C4-2B (cell line): ENCODE results near the gene DLX4.

ENCODE experiments used
- H3K27ac ChIP-seq: fragments of 450-650 bp; 2 replicates; pipeline ENCODE4 v1.5.1; 2017
- ZFX ChIP-seq: fragments of 450-650 bp; IDR thresholded peaks from 2 replicates; pipeline ENCODE4 v1.6.1; 2017
- TF ChIP-seq, protein P1 (sequence below): fragments of 450-650 bp; conservative IDR thresholded peaks from 2 replicates; pipeline ENCODE4 v1.5.1; 2017; ENCODE audit warnings: mild to moderate bottlenecking

Gene DLX4, protein sequence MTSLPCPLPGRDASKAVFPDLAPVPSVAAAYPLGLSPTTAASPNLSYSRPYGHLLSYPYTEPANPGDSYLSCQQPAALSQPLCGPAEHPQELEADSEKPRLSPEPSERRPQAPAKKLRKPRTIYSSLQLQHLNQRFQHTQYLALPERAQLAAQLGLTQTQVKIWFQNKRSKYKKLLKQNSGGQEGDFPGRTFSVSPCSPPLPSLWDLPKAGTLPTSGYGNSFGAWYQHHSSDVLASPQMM

DNA sequence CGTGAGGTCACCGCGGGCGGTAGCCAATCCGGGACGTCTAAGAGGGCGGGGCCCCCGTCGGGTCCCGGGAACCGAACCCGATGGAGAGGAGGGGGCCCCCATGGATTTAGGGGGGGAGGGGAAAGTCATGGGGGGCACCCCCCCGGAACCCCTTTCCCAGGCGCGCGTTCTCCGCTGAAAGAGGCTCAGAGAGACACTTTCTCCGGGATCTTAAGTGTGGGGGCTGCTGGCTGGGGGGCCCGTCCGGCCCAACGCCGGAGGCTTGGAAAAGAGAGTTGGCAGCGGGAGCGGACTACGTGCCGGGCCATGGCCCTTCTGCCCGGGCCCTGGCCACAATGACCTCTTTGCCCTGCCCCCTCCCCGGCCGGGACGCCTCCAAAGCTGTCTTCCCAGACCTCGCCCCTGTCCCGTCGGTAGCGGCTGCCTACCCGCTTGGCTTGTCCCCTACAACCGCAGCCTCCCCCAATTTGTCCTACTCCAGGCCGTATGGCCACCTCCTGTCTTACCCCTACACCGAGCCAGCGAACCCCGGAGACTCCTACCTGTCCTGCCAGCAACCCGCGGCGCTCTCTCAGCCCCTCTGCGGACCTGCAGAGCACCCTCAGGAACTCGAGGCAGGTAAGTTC, at the start of gene DLX4:
DLX4 (plus strand) TSS at position 57 of the 626 bp plus-strand sequence; CDS start at position 336, 279 bp downstream.
- no peak within 1 kb of the TSS for H3K27ac ChIP-seq
- no peak for TF ChIP-seq ZFX
- TF ChIP-seq, protein P1, sequence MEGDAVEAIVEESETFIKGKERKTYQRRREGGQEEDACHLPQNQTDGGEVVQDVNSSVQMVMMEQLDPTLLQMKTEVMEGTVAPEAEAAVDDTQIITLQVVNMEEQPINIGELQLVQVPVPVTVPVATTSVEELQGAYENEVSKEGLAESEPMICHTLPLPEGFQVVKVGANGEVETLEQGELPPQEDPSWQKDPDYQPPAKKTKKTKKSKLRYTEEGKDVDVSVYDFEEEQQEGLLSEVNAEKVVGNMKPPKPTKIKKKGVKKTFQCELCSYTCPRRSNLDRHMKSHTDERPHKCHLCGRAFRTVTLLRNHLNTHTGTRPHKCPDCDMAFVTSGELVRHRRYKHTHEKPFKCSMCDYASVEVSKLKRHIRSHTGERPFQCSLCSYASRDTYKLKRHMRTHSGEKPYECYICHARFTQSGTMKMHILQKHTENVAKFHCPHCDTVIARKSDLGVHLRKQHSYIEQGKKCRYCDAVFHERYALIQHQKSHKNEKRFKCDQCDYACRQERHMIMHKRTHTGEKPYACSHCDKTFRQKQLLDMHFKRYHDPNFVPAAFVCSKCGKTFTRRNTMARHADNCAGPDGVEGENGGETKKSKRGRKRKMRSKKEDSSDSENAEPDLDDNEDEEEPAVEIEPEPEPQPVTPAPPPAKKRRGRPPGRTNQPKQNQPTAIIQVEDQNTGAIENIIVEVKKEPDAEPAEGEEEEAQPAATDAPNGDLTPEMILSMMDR: no peak

DNA sequence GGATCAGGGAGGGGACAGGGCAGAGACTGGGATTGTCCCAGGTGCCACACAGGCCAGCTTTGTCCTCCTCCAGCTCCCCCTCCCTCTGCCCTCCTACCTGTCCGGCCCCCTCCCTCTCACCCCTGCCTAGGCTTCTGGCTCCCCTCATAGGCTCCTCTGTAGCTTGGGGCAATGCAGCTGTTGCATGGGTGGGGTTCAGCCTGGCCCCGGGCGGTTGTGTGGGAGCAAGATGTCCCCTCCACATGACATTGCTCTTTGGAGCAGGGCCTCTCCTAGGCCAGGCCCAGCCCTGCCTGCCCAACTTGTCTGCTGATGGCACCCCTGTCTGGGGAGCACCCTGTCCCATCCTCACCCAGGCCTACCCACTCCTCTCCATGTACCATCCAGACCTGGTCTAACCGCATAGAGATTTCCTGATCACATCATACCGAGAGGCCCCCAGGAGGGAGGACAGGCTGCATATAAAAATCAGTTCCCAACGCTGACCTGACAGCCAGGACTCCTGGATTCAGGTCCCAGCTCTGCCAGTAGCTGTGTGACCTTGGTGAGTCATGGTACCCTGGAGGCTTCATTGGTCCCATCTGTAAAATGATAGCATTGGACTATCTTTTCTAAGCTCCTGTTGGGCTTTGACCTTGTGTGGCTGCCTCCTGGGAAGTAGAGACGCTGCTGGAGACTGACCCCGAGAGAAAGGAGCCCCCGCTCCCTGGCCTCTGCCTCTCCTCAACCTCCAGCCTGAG, 48.8 kb upstream of the DLX4 start:
- no peak for TF ChIP-seq ZFX
- TF ChIP-seq, protein P1: no peak

DNA sequence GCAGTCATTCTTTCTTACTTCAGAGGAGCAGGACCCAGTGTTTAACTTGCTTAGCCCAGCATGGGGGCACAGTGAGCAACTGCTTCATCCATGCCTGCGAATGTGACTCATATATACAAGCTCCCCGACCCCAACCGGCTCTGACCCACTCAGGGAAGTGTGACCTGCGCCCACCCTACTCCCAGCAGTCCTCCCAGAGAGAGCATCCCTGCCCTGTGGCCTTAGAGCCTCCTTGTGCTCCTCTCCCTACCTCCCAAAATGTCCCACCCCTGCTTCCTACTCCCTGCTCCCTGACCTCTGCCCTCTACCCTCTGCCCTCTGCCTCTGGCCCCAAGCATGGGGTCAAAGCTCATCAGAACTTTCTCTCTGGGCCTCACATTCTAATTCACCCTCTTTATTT, 46.9 kb upstream of the DLX4 start:
- TF ChIP-seq, protein P1: no peak
- no peak for TF ChIP-seq ZFX
- H3K27ac ChIP-seq: no peak overlapping the region

More for the DNA sequence above, 48.8 kb upstream of the DLX4 start:
- no peak overlapping the region for H3K27ac ChIP-seq

DNA sequence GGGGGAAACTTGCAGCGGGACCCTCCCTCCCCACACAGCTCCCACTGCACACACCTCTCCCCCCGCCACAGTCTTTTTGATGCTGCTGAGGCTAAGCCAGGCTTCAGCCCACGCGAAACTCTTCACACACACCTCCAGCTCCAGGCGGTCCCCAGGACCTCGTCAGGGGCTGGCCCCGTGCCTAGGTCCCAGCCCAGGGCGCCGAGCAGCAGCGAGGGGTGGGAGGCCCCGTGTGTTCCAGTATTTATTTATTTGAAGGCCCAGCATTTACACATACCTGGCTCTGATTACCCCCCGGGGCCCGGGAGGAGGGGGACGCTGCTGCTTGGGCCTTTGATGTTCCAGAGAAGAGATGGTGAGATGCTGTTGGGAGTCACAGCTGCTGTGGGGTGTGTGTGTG, 44.9 kb upstream of the DLX4 start:
- TF ChIP-seq ZFX: no peak
- TF ChIP-seq, protein P1: no peak
- no peak overlapping the region for H3K27ac ChIP-seq

DNA sequence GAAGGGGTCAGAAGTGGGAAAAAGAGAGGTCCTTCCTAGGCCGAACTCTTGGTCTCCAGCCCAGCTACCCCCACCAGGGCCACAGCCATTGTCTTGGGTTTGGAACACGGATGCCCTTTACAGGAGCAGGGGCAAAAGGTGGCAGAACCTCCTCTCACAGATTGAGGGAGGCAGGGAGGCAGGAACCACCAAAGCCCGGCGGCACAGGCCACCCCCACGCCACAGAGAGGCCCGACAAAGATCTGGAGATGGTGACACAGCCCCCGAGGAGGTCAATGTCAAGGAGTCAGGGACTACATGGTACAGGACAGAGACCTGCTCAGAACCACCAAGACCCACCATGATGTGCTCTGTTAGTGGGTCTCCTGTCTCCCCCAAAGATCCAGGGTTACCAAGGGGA, 44.4 kb upstream of the DLX4 start:
- TF ChIP-seq ZFX: no peak
- TF ChIP-seq, protein P1: no peak
- no peak overlapping the region for H3K27ac ChIP-seq

DNA sequence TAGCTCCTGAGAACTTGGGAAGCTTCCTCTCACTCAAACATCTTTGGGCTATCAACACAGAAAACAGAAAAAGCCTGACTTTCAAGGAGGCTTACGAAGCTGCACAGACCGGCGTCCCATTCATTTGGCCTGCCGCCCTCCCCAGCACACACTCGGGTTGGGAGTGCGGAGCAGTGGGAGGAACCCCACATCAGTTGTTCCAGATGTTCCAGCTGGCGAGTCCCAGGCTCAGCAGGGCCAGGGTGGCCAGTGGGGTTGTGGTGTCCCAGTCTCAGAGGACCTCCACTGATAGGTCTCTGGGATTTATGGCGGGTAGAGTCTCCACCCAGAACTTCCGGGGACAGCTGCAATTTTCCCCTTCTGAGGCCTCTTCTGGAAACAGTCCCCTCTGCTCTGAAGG, 43.1 kb upstream of the DLX4 start:
- TF ChIP-seq, protein P1: no peak
- TF ChIP-seq ZFX: no peak
- H3K27ac ChIP-seq: no peak overlapping the region

DNA sequence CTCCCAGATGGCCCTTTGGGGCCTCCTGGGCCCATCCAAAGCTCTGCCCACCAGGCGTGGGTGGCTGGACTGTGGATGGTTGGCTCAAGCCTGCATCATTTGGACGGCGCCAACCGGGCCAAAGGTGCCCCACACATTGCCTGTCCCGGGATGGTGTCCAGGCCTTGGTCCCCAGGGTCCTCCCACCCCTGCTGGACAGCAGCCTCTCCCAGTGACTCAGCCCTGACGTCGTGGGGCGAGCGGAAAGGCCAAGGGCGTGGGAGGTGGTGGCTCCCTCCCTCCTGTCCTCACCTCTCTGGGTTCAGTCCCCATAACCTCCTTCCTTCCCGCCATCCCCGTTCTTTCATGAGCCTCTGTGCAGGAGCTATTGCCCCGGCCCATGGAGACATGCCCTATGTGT, 42.1 kb upstream of the DLX4 start:
- no peak for TF ChIP-seq ZFX
- TF ChIP-seq, protein P1: no peak
- no peak overlapping the region for H3K27ac ChIP-seq
